H1 (cell line): ENCODE measurements around the gene NCAPG. TPM values are rescaled to one million over a fixed set of nuclear protein-coding genes. Genes with fewer than 3 reads are reported as not detected.

Experiments
- CTCF ChIA-PET: fragments of 300-600 bp; sonication (Branson Sonifier 250); formaldehyde crosslinking; loops from one replicate; lab custom pipeline; 2021; ENCODE audit not compliant: partially characterized antibody; lab: Charles Lee
- POLR2A ChIA-PET: fragments of 300-600 bp; sonication (Branson Sonifier 250); formaldehyde crosslinking; loops from one replicate; lab custom pipeline; 2021; ENCODE audit warnings: inconsistent platforms; ENCODE audit not compliant: partially characterized antibody; lab: Charles Lee
- DNase-seq, 2 experiments: peaks; one replicate each; pipeline versions ENCODE4 v3.0.0 to v3.0.0-alpha.2; 2010 to 2022; ENCODE audit warnings: low spot score in 2 of 2, low read depth in 1 of 2, mixed read lengths in 1 of 2
- FAIRE-seq: peaks from 2 replicates; lab custom pipeline; 2011; peaks lifted over from hg19 to GRCh38; lab: Jason Lieb, UNC
- H2AFZ ChIP-seq: 2 replicates; pipeline ENCODE4 v1.8.1; 2012; ENCODE audit warnings: low read length, inconsistent platforms
- H2AK5ac ChIP-seq: 2 replicates; pipeline ENCODE4 v1.6.1; 2013; ENCODE audit warnings: low read depth, low read length
- H2BK120ac ChIP-seq: replicated peaks from 2 replicates; pipeline ENCODE3; 2013; ENCODE audit warnings: low read depth, low read length, inconsistent platforms
- H2BK12ac ChIP-seq: 2 replicates; pipeline ENCODE4 v1.6.1; 2013; ENCODE audit warnings: low read depth, low read length
- H2BK15ac ChIP-seq: 2 replicates; pipeline ENCODE4 v1.6.1; 2013; ENCODE audit warnings: low read length
- H2BK20ac ChIP-seq: 2 replicates; pipeline ENCODE4 v1.6.1; 2013; ENCODE audit warnings: low read length
- H2BK5ac ChIP-seq: 2 replicates; pipeline ENCODE4 v1.6.1; 2013; ENCODE audit warnings: low read depth, low read length
- H3K14ac ChIP-seq: 2 replicates; pipeline ENCODE4 v1.6.1; 2013; ENCODE audit warnings: inconsistent platforms; ENCODE audit not compliant: insufficient read length
- H3K18ac ChIP-seq: 2 replicates; pipeline ENCODE4 v1.6.1; 2013; ENCODE audit warnings: low read length; ENCODE audit errors: extremely low read depth
- H3K23ac ChIP-seq: 2 replicates; pipeline ENCODE4 v1.6.1; 2013; ENCODE audit warnings: inconsistent platforms; ENCODE audit not compliant: insufficient read length
- H3K23me2 ChIP-seq: 2 replicates; pipeline ENCODE4 v1.6.1; 2013; ENCODE audit warnings: low read depth, low read length
- H3K27ac ChIP-seq: 2 replicates; pipeline ENCODE4 v1.6.1; 2011; ENCODE audit warnings: low read depth, low read length, inconsistent platforms
- H3K27me3 ChIP-seq, 4 experiments: replicated peaks in 1 of 4; 1 replicate in 1 of 4; 2 replicates in 3 of 4; pipeline versions ENCODE4 v1.6.1 to v1.8.1; 2011 to 2013; ENCODE audit warnings: low read length in 3 of 4, mild to moderate bottlenecking in 3 of 4, inconsistent platforms in 2 of 4, mixed read lengths in 2 of 4, moderate library complexity in 1 of 4; ENCODE audit not compliant: control insufficient read depth in 3 of 4, insufficient read depth in 3 of 4; ENCODE audit errors: extremely low read depth in 1 of 4
- H3K36me3 ChIP-seq, 4 experiments: 2 replicates each; pipeline versions ENCODE4 v1.6.1 to v1.8.1; 2011 to 2013; ENCODE audit warnings: mild to moderate bottlenecking in 4 of 4, low read length in 3 of 4, moderate library complexity in 2 of 4, control low read depth in 1 of 4, inconsistent platforms in 1 of 4; ENCODE audit not compliant: insufficient read depth in 4 of 4, control insufficient read depth in 2 of 4
- H3K4ac ChIP-seq: replicated peaks from 2 replicates; pipeline ENCODE3; 2013; ENCODE audit warnings: low read length, low read depth, mixed read lengths, inconsistent platforms; ENCODE audit not compliant: insufficient read length
- H3K4me1 ChIP-seq, 4 experiments: replicated peaks in 1 of 4; 1 replicate in 1 of 4; 2 replicates in 3 of 4; pipeline versions ENCODE4 v1.6.1 to v1.8.1; 2011 to 2013; ENCODE audit warnings: low read length in 3 of 4, inconsistent platforms in 2 of 4, mixed read lengths in 1 of 4; ENCODE audit not compliant: insufficient read depth in 4 of 4, control insufficient read depth in 3 of 4
- H3K4me2 ChIP-seq, 2 experiments: 2 replicates each; pipeline versions ENCODE4 v1.6.1 to v1.8.1; 2011 to 2013; ENCODE audit warnings: low read depth in 2 of 2, low read length in 2 of 2, control low read depth in 1 of 2, inconsistent platforms in 1 of 2, mild to moderate bottlenecking in 1 of 2; ENCODE audit not compliant: insufficient read depth in 1 of 2
- H3K4me3 ChIP-seq, 4 experiments: fragments of 200-600, 300-600 bp in 1 of 4; sonication (generic), shearing (Covaris generic), sonication (Bioruptor Twin) in 1 of 4; 2 replicates each; pipeline versions ENCODE4 v1.5.1 to v1.8.1; 2011 to 2016; ENCODE audit warnings: low read length in 4 of 4, low read depth in 3 of 4, control low read depth in 2 of 4, inconsistent platforms in 2 of 4, mild to moderate bottlenecking in 2 of 4, mixed read lengths in 1 of 4, moderate library complexity in 1 of 4; ENCODE audit not compliant: insufficient read depth in 2 of 4; ENCODE audit errors: extremely low read depth in 1 of 4
- H3K56ac ChIP-seq: replicated peaks from 2 replicates; pipeline ENCODE3; 2013; ENCODE audit warnings: low read depth, mild to moderate bottlenecking, mixed read lengths, low read length, inconsistent platforms; ENCODE audit not compliant: insufficient read length
- H3K79me1 ChIP-seq: 2 replicates; pipeline ENCODE4 v1.6.1; 2013; ENCODE audit warnings: low read depth, low read length, control low read depth
- H3K79me2 ChIP-seq, 2 experiments: 2 replicates each; pipeline versions ENCODE4 v1.6.1 to v1.8.1; 2012 to 2013; ENCODE audit warnings: low read length in 2 of 2, mild to moderate bottlenecking in 2 of 2, inconsistent platforms in 1 of 2; ENCODE audit not compliant: insufficient read depth in 2 of 2, control insufficient read depth in 1 of 2
- H3K9ac ChIP-seq, 4 experiments: replicated peaks in 1 of 4; 1 replicate in 1 of 4; 2 replicates in 3 of 4; pipeline versions ENCODE4 v1.6.1 to v1.8.1; 2011 to 2013; ENCODE audit warnings: low read depth in 3 of 4, low read length in 3 of 4, control low read depth in 2 of 4, mild to moderate bottlenecking in 2 of 4, moderate library complexity in 2 of 4, inconsistent platforms in 1 of 4; ENCODE audit errors: extremely low read depth in 1 of 4
- H3K9me3 ChIP-seq, 2 experiments: 2 replicates each; pipeline versions ENCODE4 v1.6.1 to v1.8.1; 2012 to 2013; ENCODE audit warnings: mild to moderate bottlenecking in 2 of 2, moderate library complexity in 2 of 2, control low read depth in 1 of 2, inconsistent platforms in 1 of 2, low read depth in 1 of 2, low read length in 1 of 2, mixed read lengths in 1 of 2; ENCODE audit not compliant: insufficient read depth in 2 of 2
- H4K20me1 ChIP-seq, 2 experiments: replicated peaks in 1 of 2; 2 replicates each; pipeline versions ENCODE3 to v1.8.1; 2011 to 2013; ENCODE audit warnings: inconsistent platforms in 2 of 2, low read length in 2 of 2, mild to moderate bottlenecking in 1 of 2; ENCODE audit not compliant: insufficient read depth in 2 of 2, control insufficient read depth in 1 of 2
- H4K5ac ChIP-seq: 2 replicates; pipeline ENCODE4 v1.6.1; 2013; ENCODE audit warnings: low read length, low read depth, mixed read lengths, inconsistent platforms; ENCODE audit not compliant: insufficient read length
- H4K8ac ChIP-seq: 2 replicates; pipeline ENCODE4 v1.8.0; 2013; ENCODE audit warnings: mild to moderate bottlenecking, moderate library complexity, low read length, inconsistent platforms; ENCODE audit not compliant: insufficient read depth; ENCODE audit errors: extremely low read depth
- H4K91ac ChIP-seq: replicated peaks from 2 replicates; pipeline ENCODE3; 2013; ENCODE audit warnings: low read length, mixed read lengths, inconsistent platforms; ENCODE audit not compliant: insufficient read length
- BACH1 ChIP-seq: IDR thresholded peaks from 2 replicates; pipeline ENCODE4 v1.6.1; 2012; ENCODE audit warnings: low read length, improper control_type of control experiment
- BCL11A ChIP-seq, 2 experiments: IDR thresholded peaks; one replicate each; pipeline ENCODE4 v1.6.1; 2011; ENCODE audit warnings: low read depth in 2 of 2, low read length in 2 of 2, mild to moderate bottlenecking in 2 of 2
- BRCA1 ChIP-seq: IDR thresholded peaks from 2 replicates; pipeline ENCODE4 v1.6.1; 2012; ENCODE audit warnings: low read depth, low read length, improper control_type of control experiment
- FOSL1 ChIP-seq: IDR thresholded peaks from 2 replicates; pipeline ENCODE4 v1.6.1; 2011; ENCODE audit warnings: mild to moderate bottlenecking, low read depth, low read length, moderate library complexity; ENCODE audit not compliant: insufficient read depth
- HDAC2 ChIP-seq, 2 experiments: fragments of 300-600 bp in 1 of 2; sonication (generic) in 1 of 2; IDR thresholded peaks; 2 replicates each; pipeline ENCODE4 v1.6.1; 2011 to 2012; ENCODE audit warnings: low read depth in 2 of 2, low read length in 2 of 2, mild to moderate bottlenecking in 2 of 2, moderate library complexity in 2 of 2, borderline replicate concordance in 1 of 2, inconsistent platforms in 1 of 2
- MAFK ChIP-seq: IDR thresholded peaks from 2 replicates; pipeline ENCODE4 v1.6.1; 2012; ENCODE audit warnings: low read depth, mild to moderate bottlenecking, improper control_type of control experiment, low read length
- RNF2 ChIP-seq: fragments of 200-900, 300-1000 bp; sonication (generic); IDR thresholded peaks from 2 replicates; pipeline ENCODE4 v1.7.1; 2016; ENCODE audit warnings: borderline replicate concordance, low read depth, mild to moderate bottlenecking, antibody characterized with exemption, low read length; ENCODE audit not compliant: poor library complexity, severe bottlenecking; ENCODE audit errors: missing control alignments
- SP1 ChIP-seq: IDR thresholded peaks from 2 replicates; pipeline ENCODE4 v1.6.1; 2011; ENCODE audit warnings: low read depth, low read length
- SP2 ChIP-seq: IDR thresholded peaks from 2 replicates; pipeline ENCODE4 v1.6.1; 2012; ENCODE audit warnings: mild to moderate bottlenecking, low read length, inconsistent platforms
- SRF ChIP-seq: IDR thresholded peaks from 2 replicates; pipeline ENCODE4 v1.6.1; 2011; ENCODE audit warnings: mild to moderate bottlenecking, low read depth, low read length, moderate library complexity
- SUZ12 ChIP-seq: fragments of 200-600 bp; sonication (generic); IDR thresholded peaks from 2 replicates; pipeline ENCODE4 v1.6.1; 2012; ENCODE audit warnings: mild to moderate bottlenecking, inconsistent platforms, low read length, moderate library complexity, mixed read lengths
- TCF12 ChIP-seq: IDR thresholded peaks from 2 replicates; pipeline ENCODE4 v1.6.1; 2011; ENCODE audit warnings: low read depth, mild to moderate bottlenecking, low read length
- ZNF274 ChIP-seq: IDR thresholded peaks from 2 replicates; pipeline ENCODE4 v1.7.0; 2012; ENCODE audit warnings: low read length, borderline replicate concordance; ENCODE audit errors: extremely low read depth
- WGBS, 2 experiments: shearing (Covaris generic) in 1 of 2; methylation state at CpG; one replicate each; pipeline versions ENCODE4 v1.1.6 to v1.1.7; 2013 to 2015; ENCODE audit warnings: low lambda C conversion rate in 2 of 2, mixed read lengths in 2 of 2, inconsistent platforms in 1 of 2, low coverage in 1 of 2, missing lambda C conversion rate in 1 of 2; ENCODE audit not compliant: insufficient replicate concordance in 2 of 2, insufficient coverage in 1 of 2, insufficient read length in 1 of 2; ENCODE audit errors: extremely low coverage in 1 of 2, missing lambda C conversion rate in 1 of 2; 5-methylcytosine and 5-hydroxymethylcytosine counted together
- polyA plus RNA-seq, 7 experiments: library from polyadenylated mRNA; depleted of rRNA in 3 of 7; stranded (reverse) in 5 of 7; unstranded in 2 of 7; fragments of >200 nt in 5 of 7; fragments of 200-250 nt in 2 of 7; gene quantifications; 1 replicate in 5 of 7; 2 replicates in 1 of 7; 4 replicates in 1 of 7; pipeline versions ENCODE4 v1.2.1 to v1.2.3, GENCODE V29; 2011 to 2013; ENCODE audit warnings: missing spikeins in 2 of 7, mixed read lengths in 2 of 7
- total RNA-seq: library from RNA; stranded (reverse); fragmentation: NEBNext Ultra II Directional; extraction: Animal tissue kit (Norgen Biotek cat#: 25700); gene quantifications from 2 replicates; pipeline ENCODE4 v1.2.1, GENCODE V29; 2021
- TF ChIP-seq, protein P1 (sequence below): IDR thresholded peaks from 2 replicates; pipeline ENCODE4 v1.6.1; 2012; ENCODE audit warnings: inconsistent platforms

The NCAPG gene
- total and polyA plus RNA-seq, 2 of the 8 experiments (the other 6 are each of a cell fraction or from before 2014, with no cell fraction given) = 12.9 to 52.3 TPM

DNA sequence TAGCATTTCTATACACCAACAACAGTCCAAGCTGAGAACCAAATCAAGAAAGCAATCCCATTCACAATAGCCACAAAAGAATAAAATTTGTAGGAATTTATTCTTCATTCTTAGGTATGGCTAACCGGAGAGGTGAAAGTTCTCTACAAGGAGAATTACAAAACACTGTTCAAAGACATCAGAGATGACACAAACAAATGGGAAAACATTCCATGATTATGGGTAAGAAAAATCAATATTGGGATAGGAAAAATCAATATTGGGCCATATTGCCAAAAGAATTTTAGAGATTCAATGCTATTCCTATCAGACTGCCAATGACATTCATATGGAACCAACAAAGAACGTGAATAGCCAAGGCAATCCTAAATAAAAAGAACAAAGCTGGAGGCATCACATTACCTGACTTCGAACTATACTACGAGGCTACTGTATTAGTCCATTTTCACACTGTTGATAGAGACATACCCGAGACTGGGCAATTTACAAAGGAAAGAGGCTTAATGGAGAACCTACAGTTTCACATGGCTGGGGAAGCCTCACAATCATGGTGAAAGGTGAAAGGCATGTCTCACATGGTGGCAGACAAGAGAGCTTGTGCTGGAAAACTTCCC is 49.1 kb downstream of the NCAPG start:
- 95% methylated on average over 5 of the region's 5 CpGs; no CpG with 5 or more reads in 1 of the 2 experiments for WGBS, 2 experiments
- Histone ChIP-seq H2BK12ac (no peak overlapping the region), H3K4me1 (no peaks in the 10 kb centered on the region), H3K79me2 (no peaks in the 10 kb centered on the region), H2BK5ac (no peak overlapping the region), H3K4ac (no peak overlapping the region), H3K27me3 (no peaks in the 10 kb centered on the region), H3K36me3 (no peaks in the 10 kb centered on the region; a peak in 1 of 8 replicates), H4K8ac (no peak overlapping the region), H3K18ac (no peak overlapping the region), H2BK20ac (no peak overlapping the region), H4K91ac (no peak overlapping the region), H2AFZ (no peak overlapping the region), H2BK120ac (no peak overlapping the region), H3K23ac (no peak overlapping the region), H3K14ac (no peak overlapping the region), H3K79me1 (no peaks in the 10 kb centered on the region), H3K56ac (no peak overlapping the region), H3K4me3 (no peak overlapping the region), H3K4me2 (no peak overlapping the region), H2BK15ac (no peak overlapping the region), H3K9ac (no peak overlapping the region), H4K20me1 (no peaks in the 10 kb centered on the region), H3K23me2 (no peaks in the 10 kb centered on the region), H3K27ac (no peak overlapping the region), H2AK5ac (no peak overlapping the region), H4K5ac (no peak overlapping the region), H3K9me3 (peaks cover 5 to 12% of the 10 kb centered on the region in 2 experiments; a peak in 3 of 4 replicates)
- DNase-seq = no peak
- FAIRE-seq = no peak
- CTCF ChIA-PET = interaction anchor here (0.6 kb wide), 1 partner anchor 73 kb away, joined by 3 read pairs; no protein-coding TSS in a partner anchor
- POLR2A ChIA-PET = no interaction called here
- TF ChIP-seq BACH1 (no peak), ZNF274 (no peak), MAFK (no peak), FOSL1 (no peak), HDAC2 (IDR thresholded peaks at IDR 0.05; ENCODE audit: borderline replicate concordance in 1 of 2, low read depth in 2 of 2, low read length in 2 of 2) (no peak), BRCA1 (no peak), RNF2 (no peak), SUZ12 (no peak), SP1 (no peak), SP2 (no peak), SRF (no peak), TCF12 (no peak), BCL11A (IDR thresholded peaks at IDR 0.05; ENCODE audit: low read depth in 2 of 2, low read length in 2 of 2) (no peak)
- TF ChIP-seq, protein P1, sequence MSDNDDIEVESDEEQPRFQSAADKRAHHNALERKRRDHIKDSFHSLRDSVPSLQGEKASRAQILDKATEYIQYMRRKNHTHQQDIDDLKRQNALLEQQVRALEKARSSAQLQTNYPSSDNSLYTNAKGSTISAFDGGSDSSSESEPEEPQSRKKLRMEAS = no peak
